ENCODE results near the gene TECTB.

Gene TECTB

DNA sequence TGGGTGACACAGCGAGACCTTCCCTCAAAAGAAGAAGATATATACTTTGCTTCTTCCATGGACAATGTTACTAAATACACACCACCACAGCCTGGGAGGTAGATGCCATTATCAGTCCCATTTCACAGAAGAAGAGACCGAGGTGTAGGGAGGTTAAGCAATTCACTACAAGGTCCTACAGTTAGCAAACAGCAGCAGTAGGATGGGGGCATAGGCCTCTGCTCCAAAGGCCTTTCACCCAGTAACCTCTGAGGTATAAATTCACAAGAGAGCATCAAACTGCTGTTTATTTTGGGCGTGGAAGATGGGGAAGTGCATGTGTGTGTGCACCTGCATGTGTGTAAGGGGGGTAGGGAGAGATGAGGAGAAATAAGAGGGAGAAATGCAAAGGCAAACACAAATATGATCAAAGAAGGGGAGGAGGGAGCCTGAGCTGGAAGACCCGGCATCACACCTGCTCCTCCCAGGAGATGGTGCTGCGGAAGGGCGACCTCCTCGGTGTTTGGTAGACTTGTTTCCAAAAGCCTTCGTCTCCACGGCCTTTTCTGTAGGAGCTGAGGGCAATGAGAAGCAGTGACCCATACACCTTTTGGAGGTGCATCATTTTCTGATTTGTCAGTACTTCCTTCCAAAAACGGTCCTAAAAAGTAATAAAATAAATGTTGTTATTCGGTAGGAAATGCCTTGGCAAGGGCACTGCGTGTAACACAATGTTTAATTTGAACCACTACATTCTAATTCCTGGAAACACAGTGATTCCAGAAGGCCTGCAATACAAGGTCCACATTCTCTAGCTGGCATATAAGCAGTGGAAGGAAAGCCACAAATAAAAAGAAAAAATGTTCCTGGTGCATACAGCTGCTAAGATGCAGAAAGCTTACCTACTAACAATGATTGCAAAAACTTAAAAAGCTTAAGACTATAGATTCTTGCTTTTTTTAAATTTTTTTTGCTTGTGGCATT, 64.8 kb downstream of the TECTB start:
- no peak for DNase-seq (ENCODE audit: low read depth in 2 of 2)

DNA sequence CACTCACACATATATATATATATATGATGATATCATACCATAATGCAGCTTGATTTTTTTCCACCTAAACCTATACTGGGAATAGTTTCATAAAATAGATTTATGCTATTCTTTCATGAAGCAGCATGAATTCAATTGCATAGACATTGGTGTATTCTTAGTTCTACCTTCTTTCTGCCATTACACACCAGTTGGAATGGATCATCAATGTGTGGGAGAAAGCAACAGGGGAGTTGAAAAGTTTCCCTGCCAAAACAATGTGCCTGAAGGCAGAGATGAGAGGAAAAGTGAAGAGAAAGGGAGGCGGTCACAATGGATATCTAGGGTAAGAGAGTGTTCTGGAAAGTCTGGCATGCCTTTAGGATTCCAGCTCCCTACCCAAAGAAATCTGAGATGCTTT, 65.6 kb downstream of the TECTB start:
- DNase-seq (ENCODE audit: low read depth in 2 of 2) = no peak

DNA sequence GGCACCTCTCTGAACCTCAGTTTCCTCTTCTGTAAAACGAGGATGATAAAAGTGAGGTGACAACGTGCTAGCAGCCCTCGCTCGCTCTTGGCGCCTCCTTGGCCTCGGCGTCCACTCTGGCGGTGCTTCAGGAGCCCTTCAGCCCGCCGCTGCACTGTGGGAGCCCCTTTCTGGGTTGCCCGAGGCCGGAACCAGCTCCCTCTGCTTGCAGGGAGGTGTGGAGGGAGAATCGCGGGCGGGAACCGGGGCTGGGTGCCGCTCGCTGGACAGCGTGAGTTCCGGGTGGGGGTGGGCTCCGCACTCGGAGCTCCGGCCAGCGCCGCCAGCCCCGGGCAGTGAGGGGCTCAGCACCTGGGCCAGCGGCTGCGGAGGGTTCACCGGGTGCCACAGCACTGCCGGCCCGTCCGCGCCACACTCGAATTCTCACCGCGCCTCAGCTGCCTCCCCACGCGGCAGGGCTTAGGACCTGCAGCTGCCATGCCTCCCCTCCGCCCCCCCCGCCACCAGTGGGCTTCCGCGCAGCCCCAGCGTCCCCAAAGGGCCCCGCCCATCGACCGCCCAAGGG, 66.4 kb downstream of the TECTB start:
- DNase-seq (ENCODE audit: low read depth in 2 of 2) = no peak

DNA sequence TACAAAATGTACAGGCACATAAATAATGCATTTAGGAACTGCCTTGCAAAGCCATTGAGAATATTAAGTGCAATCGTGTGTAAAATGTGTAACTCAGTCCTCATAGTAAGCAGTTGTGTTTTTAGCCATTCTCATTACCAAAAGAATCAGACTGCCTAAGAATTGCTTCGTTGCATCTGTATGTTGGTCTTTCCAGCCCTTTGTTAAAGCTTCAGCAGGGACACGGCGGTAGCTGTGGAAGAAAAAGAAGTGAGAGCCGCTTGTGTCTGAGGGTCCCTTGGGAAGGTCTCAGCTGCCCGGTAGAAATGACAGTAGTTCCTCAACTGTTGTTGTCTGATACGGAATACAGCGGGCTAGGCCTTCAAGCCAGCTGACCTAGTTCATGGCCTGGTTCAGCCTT, 67.9 kb downstream of the TECTB start:
- no peak for DNase-seq (ENCODE audit: low read depth in 2 of 2)

DNA sequence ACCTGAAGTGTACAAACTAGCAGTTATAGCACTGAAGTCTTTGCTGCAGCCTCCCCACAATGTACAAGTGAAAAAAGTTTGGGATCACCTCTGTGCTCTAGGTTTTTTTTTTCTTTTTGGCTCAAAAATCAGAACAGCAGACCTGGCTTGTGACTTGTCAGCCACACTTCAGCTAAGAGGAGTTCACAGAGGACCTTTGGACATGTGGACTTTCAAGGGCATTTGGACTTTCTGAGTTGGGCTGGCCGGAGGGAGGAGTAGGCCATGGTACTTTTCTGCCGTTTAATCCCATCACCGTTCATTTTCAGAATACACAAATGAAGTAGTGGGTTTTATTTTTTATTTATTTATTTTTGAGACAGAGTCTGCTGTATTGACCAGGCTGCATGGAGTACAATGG, 68.8 kb downstream of the TECTB start:
- no peak for DNase-seq (ENCODE audit: low read depth in 2 of 2)

DNA sequence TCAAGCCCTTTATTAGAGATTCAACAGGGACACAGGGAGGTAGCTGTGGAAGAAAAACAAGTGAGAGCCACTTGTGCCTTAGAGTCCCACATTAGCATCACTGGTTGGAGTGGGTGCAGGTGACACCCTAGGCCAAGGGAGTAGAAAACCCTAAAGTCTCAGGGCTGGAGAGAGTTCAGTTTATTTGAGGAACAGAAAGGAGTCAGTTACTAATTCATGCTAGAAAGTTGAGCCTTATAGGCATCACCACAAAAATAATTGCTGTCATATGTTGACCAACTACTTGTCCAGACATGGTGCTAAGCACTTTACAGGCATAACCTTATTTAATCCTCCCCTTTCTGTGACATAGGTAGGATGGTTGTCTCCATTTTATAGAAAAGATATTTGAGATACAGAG, 69.8 kb downstream of the TECTB start:
- no peak for DNase-seq (ENCODE audit: low read depth in 2 of 2)
